Measurements from ENCODE around the gene FILIP1.
A peak's percentile ranks its signal among the peaks of the same experiment; 100 is the strongest.

FILIP1 gene

GRCh38 chr6:75257343-75258087, 236.1 kb downstream of the FILIP1 start:
- DNase-seq, result no peak

GRCh38 chr6:75250552-75250951, 243.0 kb downstream of the FILIP1 start:
- no peak for DNase-seq

GRCh38 chr6:75249837-75250236, 243.8 kb downstream of the FILIP1 start:
- DNase-seq, result no peak

- no peak for DNase-seq
These were observed 247.2 kb downstream of the FILIP1 start for GRCh38 chr6:75246386-75246785.

- no peak for DNase-seq
These were observed 249.5 kb downstream of the FILIP1 start for GRCh38 chr6:75244063-75244584.

- DNase-seq, result peak; percentile 75 to 77
These were observed 250.1 kb downstream of the FILIP1 start, which contains the start of gene COX7A2 for GRCh38 chr6:75243333-75244062. COX7A2 (minus strand) TSS chr6:75243801; CDS start chr6:75243734, 67 bp downstream.
